NCI-H146 (cell line): ENCODE results near the gene ITSN1.
A peak's percentile ranks its signal among the peaks of the same experiment; 100 is the strongest.
"Not testable (repeated sequence)": the region's sequence is repeated elsewhere in the genome, so short reads cannot be mapped to it uniquely, and the experiment has no call there.

Experiments
- DNase-seq: peaks from one replicate; lab custom pipeline; 2025; lab: John Stamatoyannopoulos, UW

ITSN1 gene

DNA sequence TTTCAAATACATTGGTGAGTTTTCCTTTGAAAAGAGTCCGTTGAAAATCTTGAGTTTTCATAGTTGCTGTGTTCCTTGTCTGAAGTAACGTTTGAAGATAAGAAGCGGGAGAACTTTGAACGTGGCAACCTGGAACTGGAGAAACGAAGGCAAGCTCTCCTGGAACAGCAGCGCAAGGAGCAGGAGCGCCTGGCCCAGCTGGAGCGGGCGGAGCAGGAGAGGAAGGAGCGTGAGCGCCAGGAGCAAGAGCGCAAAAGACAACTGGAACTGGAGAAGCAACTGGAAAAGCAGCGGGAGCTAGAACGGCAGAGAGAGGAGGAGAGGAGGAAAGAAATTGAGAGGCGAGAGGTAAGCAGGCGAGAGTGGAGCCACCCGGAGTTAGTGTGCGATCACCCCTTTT is 129.7 kb downstream of the ITSN1 start:
- no peak for DNase-seq

DNA sequence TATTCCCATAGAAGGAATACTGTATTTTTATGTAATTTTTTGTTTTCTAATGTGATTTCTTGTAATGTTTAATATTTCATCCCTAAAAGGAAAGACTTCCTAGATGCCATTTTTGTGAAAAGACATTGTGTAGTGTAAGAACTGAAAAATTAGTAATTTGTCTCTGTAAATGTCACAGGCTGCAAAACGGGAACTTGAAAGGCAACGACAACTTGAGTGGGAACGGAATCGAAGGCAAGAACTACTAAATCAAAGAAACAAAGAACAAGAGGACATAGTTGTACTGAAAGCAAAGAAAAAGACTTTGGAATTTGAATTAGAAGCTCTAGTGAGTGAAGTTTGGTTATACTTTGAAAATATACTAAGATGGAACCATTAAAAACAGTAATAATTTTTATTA is 132.2 kb downstream of the ITSN1 start:
- DNase-seq: no peak

DNA sequence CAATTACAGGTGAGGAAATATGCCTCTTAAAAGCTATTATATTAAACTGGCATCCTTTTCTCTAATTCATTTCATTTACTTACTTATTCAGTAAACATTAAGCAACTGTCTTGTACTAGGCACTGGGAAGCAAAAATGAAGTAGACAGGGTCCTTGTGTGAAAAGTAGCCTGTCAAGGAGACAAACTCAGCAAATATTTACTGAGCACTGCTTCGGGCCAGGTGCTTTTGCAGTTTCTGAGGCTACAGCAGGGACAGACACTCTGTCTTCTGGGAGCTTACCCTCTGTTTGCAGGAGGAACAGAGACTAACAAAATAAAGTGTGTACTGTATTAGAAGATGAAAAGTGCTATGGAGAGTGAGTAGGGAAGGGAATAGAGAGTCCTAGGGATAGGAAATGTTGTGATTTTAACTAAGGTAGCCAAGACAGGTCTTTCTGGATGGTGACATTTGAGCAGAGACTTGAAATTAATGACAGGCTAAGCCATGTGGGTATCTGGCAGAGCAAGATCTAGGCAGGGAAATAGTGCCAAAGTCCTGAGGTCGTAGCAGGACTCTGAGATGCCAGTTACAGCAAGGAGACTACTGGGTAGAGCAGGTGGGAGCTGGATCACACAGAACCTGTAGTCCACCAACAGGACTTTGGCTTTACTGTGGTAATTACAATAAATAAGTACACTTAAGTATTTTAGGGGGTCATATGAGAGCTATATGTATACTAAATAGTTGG is 133.0 kb downstream of the ITSN1 start:
- no peak for DNase-seq

DNA sequence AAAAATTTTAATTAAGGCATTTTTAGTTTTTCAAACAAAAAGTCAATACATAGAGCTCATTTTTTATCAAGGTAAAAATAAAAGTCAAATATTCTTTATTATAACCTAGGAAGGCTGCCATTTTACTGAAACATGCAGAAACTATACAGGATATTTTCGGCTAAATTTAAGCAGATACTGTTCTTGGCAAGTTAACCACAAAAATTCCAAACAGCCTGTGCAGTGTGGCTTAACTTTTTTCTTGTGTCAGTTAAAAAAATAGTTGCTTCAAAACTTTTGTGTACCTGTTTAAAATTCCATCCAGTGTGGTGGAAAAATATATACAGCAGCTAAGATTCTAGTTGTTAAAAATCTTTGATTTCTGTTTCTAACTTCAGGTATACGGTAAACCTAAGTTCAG is 138.3 kb downstream of the ITSN1 start:
- DNase-seq: no peak

- DNase-seq: no peak
Observed at GRCh38 chr21:33781121-33781520, 138.8 kb downstream of the ITSN1 start.

DNA sequence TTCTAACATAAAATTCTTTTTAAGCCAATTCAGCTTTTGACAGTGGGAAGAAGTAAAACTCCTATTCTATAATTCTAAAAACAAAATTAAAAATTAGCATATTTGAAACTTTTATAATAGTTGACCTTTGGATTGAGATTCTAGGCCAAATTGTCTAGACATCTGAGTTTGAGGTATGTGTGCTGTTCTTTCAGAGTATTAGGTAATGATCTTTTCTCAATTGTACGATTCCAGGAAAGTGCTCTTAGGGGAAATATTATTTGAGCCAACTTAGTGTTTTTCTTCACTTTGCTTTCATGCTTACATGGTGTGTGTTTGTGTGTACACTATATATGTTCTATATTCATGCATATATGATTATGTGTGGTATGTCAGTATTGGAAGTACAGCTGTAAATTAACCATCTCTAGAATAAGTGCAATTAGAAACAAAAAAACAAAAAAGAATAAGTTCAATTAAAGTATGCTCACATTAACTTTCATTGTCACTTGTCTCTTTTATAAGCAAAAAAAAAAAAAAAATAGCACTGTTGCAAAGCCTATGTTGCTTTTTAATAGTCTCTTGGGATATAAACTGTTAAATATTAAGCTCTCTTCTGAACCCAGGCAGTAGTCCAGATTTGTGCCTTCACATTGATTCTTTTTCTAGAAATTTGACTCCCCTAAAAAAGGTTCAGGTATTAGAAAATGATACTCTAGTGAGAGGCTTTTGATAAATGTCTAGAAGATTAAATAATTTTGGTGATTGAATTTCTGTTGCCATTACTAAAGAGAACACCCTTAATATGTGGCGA is 141.1 kb downstream of the ITSN1 start:
- no peak for DNase-seq

GRCh38 chr21:33787431-33787830 is 145.1 kb downstream of the ITSN1 start:
- no peak for DNase-seq

GRCh38 chr21:33788438-33788837 is 146.1 kb downstream of the ITSN1 start:
- DNase-seq: not testable (repeated sequence)

DNA sequence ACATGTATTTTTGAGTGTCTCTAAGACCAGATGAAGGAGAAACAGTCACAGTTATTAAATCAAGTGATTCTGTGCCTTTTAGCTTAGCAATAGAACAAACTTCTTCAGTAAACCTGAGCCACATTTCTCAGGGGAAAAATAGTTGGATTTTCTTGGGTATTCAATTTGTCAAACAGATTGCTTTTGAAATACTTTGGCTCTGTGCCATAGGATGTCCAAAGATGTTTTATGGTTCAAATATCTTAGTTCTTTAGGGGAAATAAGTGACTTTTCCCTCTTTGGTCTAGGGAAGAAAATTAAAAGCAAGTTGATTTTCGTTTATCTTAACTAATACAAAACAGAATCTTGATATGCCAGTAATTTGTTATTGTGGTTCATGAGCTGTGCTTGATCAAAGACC is 147.4 kb downstream of the ITSN1 start:
- DNase-seq: no peak

GRCh38 chr21:33791073-33791472 is 148.8 kb downstream of the ITSN1 start:
- no peak for DNase-seq

DNA sequence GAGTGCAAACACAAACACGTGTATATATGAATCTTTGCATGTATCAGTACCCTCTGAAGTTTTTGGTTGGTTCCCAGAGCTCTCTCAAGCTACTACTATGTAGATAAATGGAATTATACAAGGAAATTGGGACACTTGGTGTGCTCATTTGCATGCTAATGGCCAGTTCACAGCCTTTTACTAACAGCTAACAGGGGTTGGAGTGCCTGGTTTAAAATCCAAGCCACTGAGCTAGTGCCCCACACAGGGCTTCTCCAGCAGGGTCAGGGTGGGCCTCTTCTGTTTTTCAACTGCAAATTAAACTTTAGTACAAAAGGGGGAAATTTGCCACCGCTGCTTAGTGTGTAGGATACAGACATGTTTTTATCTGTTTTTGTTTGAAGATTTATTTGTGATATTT is 152.3 kb downstream of the ITSN1 start:
- DNase-seq: no peak

DNA sequence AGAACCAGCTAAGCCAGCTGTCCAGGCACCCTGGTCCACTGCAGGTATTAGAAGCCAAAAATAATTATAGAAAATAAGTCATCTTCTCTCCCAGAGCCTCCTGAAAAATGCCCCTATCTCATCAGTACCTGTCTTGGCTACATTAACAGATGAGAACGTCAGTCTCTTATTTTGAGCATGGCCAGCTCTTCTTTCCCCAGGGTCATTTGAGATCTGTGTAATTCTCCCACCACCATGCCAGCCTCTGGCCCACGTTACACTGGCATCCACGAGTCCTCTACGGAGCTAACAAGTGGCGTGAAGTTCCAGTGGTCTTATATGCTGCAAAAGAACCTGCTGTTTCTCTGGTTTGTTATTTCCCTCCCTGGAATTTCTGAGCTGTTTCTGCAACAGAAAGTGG is 155.3 kb downstream of the ITSN1 start:
- no peak for DNase-seq

GRCh38 chr21:33799378-33800090 is 157.2 kb downstream of the ITSN1 start:
- DNase-seq: no peak

- no peak for DNase-seq
Observed at GRCh38 chr21:33800753-33801423, 158.6 kb downstream of the ITSN1 start.

DNA sequence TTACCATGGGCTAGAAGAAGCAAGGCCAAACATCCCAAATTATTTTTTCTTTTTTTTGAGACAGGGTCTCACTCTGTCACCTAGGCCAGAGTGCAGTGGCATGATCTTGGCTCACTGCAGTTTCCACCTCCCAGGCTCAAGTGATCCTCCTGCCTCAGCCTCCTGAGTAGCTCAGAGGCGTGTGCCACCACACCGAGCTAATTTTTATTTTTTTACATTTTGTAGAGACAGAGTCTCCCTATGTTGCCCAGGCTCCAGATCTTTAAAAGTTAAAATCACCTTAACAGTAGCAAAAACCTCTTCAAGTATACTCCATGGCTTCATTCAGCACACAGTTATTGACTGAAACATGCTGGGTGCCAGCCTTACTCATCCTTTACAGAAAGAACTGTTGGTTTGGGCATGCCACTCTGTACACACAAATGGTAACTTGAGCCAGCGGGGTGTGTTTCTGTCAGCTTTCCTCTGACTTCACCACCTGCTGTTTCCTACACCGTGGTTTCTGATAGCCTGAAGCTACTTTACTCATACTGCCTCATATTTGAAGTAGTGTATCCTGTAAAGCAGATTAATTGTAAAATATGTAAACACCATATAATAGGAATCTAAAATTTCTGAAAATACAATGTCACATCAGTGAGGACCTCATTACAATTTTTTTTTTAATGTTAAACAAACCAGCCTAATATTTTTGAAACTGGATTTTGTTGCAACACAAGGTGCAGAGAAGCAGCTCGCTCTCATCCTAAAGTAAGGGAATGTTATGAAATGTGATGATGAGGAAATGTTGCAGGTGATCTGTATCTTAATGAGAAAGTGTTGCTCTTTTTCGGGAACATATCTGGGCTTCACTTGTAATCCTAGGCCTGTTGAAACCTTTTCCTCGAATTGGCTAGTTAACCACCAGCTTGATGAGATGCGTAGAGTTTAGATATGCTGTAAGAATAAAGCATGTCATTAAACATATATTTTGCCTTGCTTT is 159.4 kb downstream of the ITSN1 start:
- peak; percentile 92 for DNase-seq

GRCh38 chr21:33802481-33802880 is 160.2 kb downstream of the ITSN1 start:
- peak; percentile 1 for DNase-seq

DNA sequence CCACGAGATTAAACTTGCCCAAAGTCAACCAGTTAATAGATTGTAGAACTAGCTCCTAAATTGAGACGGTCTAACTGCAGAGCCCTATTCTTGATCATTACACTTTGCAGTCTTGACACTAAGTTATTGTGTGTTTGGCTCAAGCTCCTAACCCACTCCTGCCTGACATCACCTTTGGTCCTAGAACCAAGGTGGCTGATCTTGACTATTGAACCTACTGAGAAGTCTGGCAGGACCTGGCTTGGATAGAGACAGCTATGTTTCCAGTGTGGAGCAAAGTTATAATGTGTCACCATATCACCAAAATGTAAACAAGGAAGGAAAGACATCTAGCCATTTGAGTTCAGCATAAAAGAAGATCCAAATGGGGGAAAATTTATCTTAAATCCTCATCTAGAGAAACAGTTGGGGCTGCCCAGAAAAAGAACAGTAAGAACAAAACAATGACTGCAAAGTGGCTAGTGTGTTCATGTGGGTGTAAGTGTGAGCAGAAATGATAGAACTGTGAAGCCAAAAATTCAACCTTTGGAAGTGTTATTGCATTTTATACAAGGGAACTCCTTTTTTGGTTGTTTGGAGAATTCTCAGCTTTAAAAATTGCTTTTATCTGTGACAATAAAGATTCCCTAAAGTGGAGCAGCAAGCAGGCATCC is 166.5 kb downstream of the ITSN1 start:
- no peak for DNase-seq

DNA sequence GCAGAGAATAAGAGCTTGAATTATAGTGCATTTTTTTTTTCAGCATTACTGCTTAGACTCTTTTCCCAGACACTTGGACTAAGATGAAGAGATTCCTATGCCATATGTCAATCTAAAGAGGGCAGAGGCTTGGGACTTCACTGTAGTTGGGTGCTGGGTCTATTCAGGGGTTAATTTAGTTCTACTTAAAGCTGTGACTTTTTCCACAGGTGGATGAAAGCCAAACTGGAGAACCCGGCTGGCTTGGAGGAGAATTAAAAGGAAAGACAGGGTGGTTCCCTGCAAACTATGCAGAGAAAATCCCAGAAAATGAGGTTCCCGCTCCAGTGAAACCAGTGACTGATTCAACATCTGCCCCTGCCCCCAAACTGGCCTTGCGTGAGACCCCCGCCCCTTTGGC is 168.5 kb downstream of the ITSN1 start:
- DNase-seq: no peak

DNA sequence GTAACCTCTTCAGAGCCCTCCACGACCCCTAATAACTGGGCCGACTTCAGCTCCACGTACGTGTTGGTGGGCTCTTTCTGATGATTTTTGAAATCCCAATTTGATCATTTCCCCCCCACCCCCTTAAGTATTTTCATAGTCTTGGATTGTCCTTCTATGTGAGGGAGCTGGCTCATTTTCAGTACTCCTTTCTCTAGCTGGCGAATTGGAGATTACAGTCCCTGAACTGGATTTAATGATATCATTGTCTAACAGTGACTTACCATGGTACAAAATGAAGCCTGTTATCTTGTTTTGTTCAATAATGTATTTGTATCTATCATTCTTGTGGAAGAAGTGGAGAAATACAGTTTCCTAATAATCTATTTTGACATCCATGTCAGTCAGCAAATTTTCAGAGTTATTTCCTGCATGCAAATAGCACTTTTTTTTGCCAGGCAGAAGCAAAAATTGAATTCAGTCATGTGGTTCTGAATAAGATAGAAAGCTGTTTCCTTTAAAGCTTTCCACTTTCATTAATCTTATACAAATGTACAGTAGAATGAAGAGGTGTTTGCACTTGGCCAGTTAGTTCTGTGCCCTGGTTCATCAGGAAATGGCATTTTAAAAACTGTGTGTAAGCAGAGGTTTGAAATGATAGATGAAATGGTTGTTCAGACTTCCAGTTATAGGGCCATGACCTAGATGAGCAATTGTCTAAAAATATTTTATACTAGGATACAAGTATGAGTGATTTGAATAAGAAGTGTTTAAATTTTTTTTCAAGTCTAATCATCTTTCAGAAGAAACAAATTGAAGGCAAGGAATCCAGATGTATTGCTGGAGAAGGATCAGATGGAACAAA is 169.1 kb downstream of the ITSN1 start:
- no peak for DNase-seq
